ENCODE data around the gene PPIF.
"Not testable (repeated sequence)": the region's sequence is repeated elsewhere in the genome, so short reads cannot be mapped to it uniquely, and the experiment has no call there.

PPIF gene

GRCh38 chr10:79328147-79328701, 19.0 kb upstream of the PPIF start:
- DNase-seq: no peak
- in situ Hi-C loops (cut with MboI; ENCODE audit: low pct_unique_long_range_greater_than_20kb, low sequenced_read_pairs): no loop called here

- DNase-seq: no peak
- in situ Hi-C loops (cut with MboI; ENCODE audit: low pct_unique_long_range_greater_than_20kb, low sequenced_read_pairs): no loop called here
Measured at GRCh38 chr10:79328737-79329504, 18.3 kb upstream of the PPIF start.

GRCh38 chr10:79329529-79329928, 17.7 kb upstream of the PPIF start:
- in situ Hi-C loops (cut with MboI; ENCODE audit: low pct_unique_long_range_greater_than_20kb, low sequenced_read_pairs): no loop called here
- DNase-seq: no peak

- no peak for DNase-seq
- in situ Hi-C loops (cut with MboI; ENCODE audit: low pct_unique_long_range_greater_than_20kb, low sequenced_read_pairs): no loop called here
Measured at GRCh38 chr10:79331226-79331625, 16.0 kb upstream of the PPIF start.

- DNase-seq: peak; percentile 44
- in situ Hi-C loops (cut with MboI; ENCODE audit: low pct_unique_long_range_greater_than_20kb, low sequenced_read_pairs): no loop called here
Measured at GRCh38 chr10:79331709-79332108, 15.6 kb upstream of the PPIF start.

- DNase-seq; in situ Hi-C loops (cut with MboI; ENCODE audit: low pct_unique_long_range_greater_than_20kb, low sequenced_read_pairs): not testable (repeated sequence)
Measured at GRCh38 chr10:79332610-79333315, 14.5 kb upstream of the PPIF start.

GRCh38 chr10:79333513-79333912, 13.8 kb upstream of the PPIF start:
- no peak for DNase-seq
- in situ Hi-C loops (cut with MboI; ENCODE audit: low pct_unique_long_range_greater_than_20kb, low sequenced_read_pairs): no loop called here

GRCh38 chr10:79334573-79334972, 12.7 kb upstream of the PPIF start:
- no peak for DNase-seq
- in situ Hi-C loops (cut with MboI; ENCODE audit: low pct_unique_long_range_greater_than_20kb, low sequenced_read_pairs): no loop called here

- DNase-seq: no peak
- in situ Hi-C loops (cut with MboI; ENCODE audit: low pct_unique_long_range_greater_than_20kb, low sequenced_read_pairs): no loop called here
Measured at GRCh38 chr10:79335094-79335469, 12.2 kb upstream of the PPIF start.

- DNase-seq: no peak
- in situ Hi-C loops (cut with MboI; ENCODE audit: low pct_unique_long_range_greater_than_20kb, low sequenced_read_pairs): no loop called here
Measured at GRCh38 chr10:79335470-79336235, 11.6 kb upstream of the PPIF start.

GRCh38 chr10:79336276-79336675, 11.0 kb upstream of the PPIF start:
- no peak for DNase-seq
- in situ Hi-C loops (cut with MboI; ENCODE audit: low pct_unique_long_range_greater_than_20kb, low sequenced_read_pairs): no loop called here

- in situ Hi-C loops (cut with MboI; ENCODE audit: low pct_unique_long_range_greater_than_20kb, low sequenced_read_pairs): no loop called here
- DNase-seq: no peak
Measured at GRCh38 chr10:79336739-79337138, 10.5 kb upstream of the PPIF start.

- in situ Hi-C loops (cut with MboI; ENCODE audit: low pct_unique_long_range_greater_than_20kb, low sequenced_read_pairs); DNase-seq: not testable (repeated sequence)
Measured at GRCh38 chr10:79337783-79338469, 9.3 kb upstream of the PPIF start.

GRCh38 chr10:79339266-79339665, 8.0 kb upstream of the PPIF start:
- DNase-seq: no peak
- in situ Hi-C loops (cut with MboI; ENCODE audit: low pct_unique_long_range_greater_than_20kb, low sequenced_read_pairs): no loop called here

- in situ Hi-C loops (cut with MboI; ENCODE audit: low pct_unique_long_range_greater_than_20kb, low sequenced_read_pairs): no loop called here
- no peak for DNase-seq
Measured at GRCh38 chr10:79340646-79341244, 6.5 kb upstream of the PPIF start.

GRCh38 chr10:79342295-79342761, 4.9 kb upstream of the PPIF start:
- DNase-seq: no peak
- in situ Hi-C loops (cut with MboI; ENCODE audit: low pct_unique_long_range_greater_than_20kb, low sequenced_read_pairs): no loop called here

GRCh38 chr10:79342811-79343561, 4.3 kb upstream of the PPIF start:
- in situ Hi-C loops (cut with MboI; ENCODE audit: low pct_unique_long_range_greater_than_20kb, low sequenced_read_pairs): no loop called here
- DNase-seq: no peak
